Stimulated activated CD4-positive, alpha-beta T cell treated with anti-CD3 and anti-CD28 coated beads, Interleukin-2, amount 100 ng/mL, for 4 hours (primary cell): ENCODE data around the gene C5.
"Not testable (repeated sequence)": the region's sequence is repeated elsewhere in the genome, so short reads cannot be mapped to it uniquely, and the experiment has no call there.

Source experiments
- DNase-seq: peaks from one replicate; pipeline ENCODE4 v3.0.0-alpha.2; 2020; ENCODE audit warnings: low read depth

C5 gene

GRCh38 chr9:121050128-121050988, at the start of gene C5:
Gene C5, minus strand, starts transcription at chr9:121050275. Its CDS starts 29 bp downstream, at chr9:121050246.
- DNase-seq, result no peak

- DNase-seq, result no peak
Observed at GRCh38 chr9:121098567-121099198, 48.6 kb upstream of the C5 start.

- DNase-seq, result no peak
Observed at GRCh38 chr9:121095057-121095456, 45.0 kb upstream of the C5 start.

GRCh38 chr9:121090743-121091142, 40.7 kb upstream of the C5 start:
- not testable (repeated sequence) for DNase-seq

GRCh38 chr9:121088576-121088975, 38.5 kb upstream of the C5 start:
- DNase-seq, result no peak

GRCh38 chr9:121085661-121086060, 35.6 kb upstream of the C5 start:
- DNase-seq, result no peak

GRCh38 chr9:121082075-121082474, 32.0 kb upstream of the C5 start:
- DNase-seq, result no peak

GRCh38 chr9:121075251-121076036, 25.4 kb upstream of the C5 start:
- no peak for DNase-seq

GRCh38 chr9:121074370-121075250, 24.5 kb upstream of the C5 start, which contains the start of gene CNTRL:
Gene CNTRL, plus strand, starts transcription at chr9:121074955. Its CDS starts 13,372 bp downstream, at chr9:121088327.
- peak; percentile 78 for DNase-seq

GRCh38 chr9:121073038-121073437, 23.0 kb upstream of the C5 start:
- DNase-seq, result no peak

GRCh38 chr9:121071756-121072421, 21.8 kb upstream of the C5 start:
- peak; percentile 13 for DNase-seq

- DNase-seq, result no peak
Observed at GRCh38 chr9:121071370-121071755, 21.3 kb upstream of the C5 start.

- DNase-seq, result no peak
Observed at GRCh38 chr9:121069396-121069795, 19.3 kb upstream of the C5 start.

GRCh38 chr9:121067640-121068039, 17.6 kb upstream of the C5 start:
- no peak for DNase-seq

- DNase-seq, result no peak
Observed at GRCh38 chr9:121066850-121067249, 16.8 kb upstream of the C5 start.

- peak; percentile 16 for DNase-seq
Observed at GRCh38 chr9:121059998-121060636, 10.0 kb upstream of the C5 start.

- no peak for DNase-seq
Observed at GRCh38 chr9:121059513-121059912, 9.4 kb upstream of the C5 start.

- DNase-seq, result no peak
Observed at GRCh38 chr9:121057821-121058220, 7.7 kb upstream of the C5 start.

GRCh38 chr9:121055642-121056143, 5.6 kb upstream of the C5 start:
- DNase-seq, result no peak

GRCh38 chr9:121053544-121053943, 3.5 kb upstream of the C5 start:
- no peak for DNase-seq
